Liver (tissue), 3 donors: ENCODE results near the gene TACC3.

Experiments used
- ATF3 ChIP-seq: IDR thresholded peaks from 2 replicates; pipeline ENCODE4 v1.6.1; 2016; ENCODE audit warnings: antibody characterized with exemption
- CTCF ChIP-seq: fragments of 150-350 bp; IDR thresholded peaks from 2 replicates; pipeline ENCODE4 v1.5.1; 2017; ENCODE audit warnings: improper control_type of control experiment, low read depth, low read length; ENCODE audit not compliant: missing input control
- EGR1 ChIP-seq, 2 donors: IDR thresholded peaks; 2 replicates each; pipeline ENCODE4 v1.6.1; 2016 to 2018; ENCODE audit warnings: antibody characterized with exemption in 2 of 2, low read depth in 2 of 2
- GABPA ChIP-seq, 2 donors: IDR thresholded peaks in 1 of 2; conservative IDR thresholded peaks in 1 of 2; 2 replicates each; pipeline ENCODE4 v1.6.1; 2016; ENCODE audit warnings: antibody characterized with exemption in 2 of 2, mild to moderate bottlenecking in 1 of 2, moderate library complexity in 1 of 2
- NR2F2 ChIP-seq: IDR thresholded peaks from 2 replicates; pipeline ENCODE4 v1.6.1; 2016; ENCODE audit warnings: antibody characterized with exemption
- REST ChIP-seq: IDR thresholded peaks from 2 replicates; pipeline ENCODE4 v1.6.1; 2016; ENCODE audit warnings: antibody characterized with exemption, mild to moderate bottlenecking
- SP1 ChIP-seq: IDR thresholded peaks from 2 replicates; pipeline ENCODE4 v1.6.1; 2018; ENCODE audit warnings: antibody characterized with exemption, mild to moderate bottlenecking
- YY1 ChIP-seq: IDR thresholded peaks from 2 replicates; pipeline ENCODE4 v1.6.1; 2016; ENCODE audit warnings: antibody characterized with exemption, mild to moderate bottlenecking
- donor health status: healthy.
- donor health status: healthy.

GRCh38 chr4:1741208-1741607 is 19.9 kb downstream of the TACC3 start:
- TF ChIP-seq CTCF, result no peak
- no peak for TF ChIP-seq SP1
- no peak for TF ChIP-seq REST
- TF ChIP-seq GABPA (IDR thresholded peaks at IDR 0.05 in 1 of 2, conservative IDR thresholded peaks at IDR 0.05 in 1 of 2), result no peak
- TF ChIP-seq YY1, result no peak
- no peak for TF ChIP-seq EGR1 (IDR thresholded peaks at IDR 0.05; ENCODE audit: low read depth in 2 of 2)
- no peak for TF ChIP-seq NR2F2
- TF ChIP-seq ATF3, result no peak
